Mesenchymal stem cell (in vitro differentiated cells and primary cell): ENCODE data around the gene USP35.

Experiments
- DNase-seq: peaks from one replicate; pipeline ENCODE4 v3.0.0-alpha.2; 2013
- H2AFZ ChIP-seq: one replicate; pipeline ENCODE4 v1.6.1; 2013; ENCODE audit warnings: low read depth, mild to moderate bottlenecking, control low read depth, inconsistent platforms, low read length, moderate library complexity
- H2AK5ac ChIP-seq: 2 replicates; pipeline ENCODE4 v1.6.1; 2013; ENCODE audit warnings: low read length, moderate library complexity, mild to moderate bottlenecking, inconsistent platforms; ENCODE audit not compliant: severe bottlenecking
- H2BK120ac ChIP-seq: one replicate; pipeline ENCODE4 v1.6.1; 2013; ENCODE audit warnings: low read depth, mild to moderate bottlenecking, inconsistent platforms, low read length, moderate library complexity
- H2BK12ac ChIP-seq, 2 experiments: one replicate each; pipeline ENCODE4 v1.6.1; 2013; ENCODE audit warnings: inconsistent platforms in 2 of 2, low read length in 2 of 2, mild to moderate bottlenecking in 2 of 2, moderate library complexity in 2 of 2, control low read depth in 1 of 2
- H2BK15ac ChIP-seq: one replicate; pipeline ENCODE4 v1.6.1; 2013; ENCODE audit warnings: mild to moderate bottlenecking, low read depth, inconsistent platforms; ENCODE audit not compliant: poor library complexity, severe bottlenecking
- H2BK5ac ChIP-seq: 2 replicates; pipeline ENCODE4 v1.6.1; 2013; ENCODE audit warnings: low read depth, mild to moderate bottlenecking, low read length, control low read depth, inconsistent platforms; ENCODE audit not compliant: poor library complexity, severe bottlenecking
- H3K14ac ChIP-seq, 2 experiments: one replicate each; pipeline ENCODE4 v1.6.1; 2013; ENCODE audit warnings: inconsistent platforms in 2 of 2, low read length in 2 of 2, control low read depth in 1 of 2, mild to moderate bottlenecking in 1 of 2, moderate library complexity in 1 of 2
- H3K18ac ChIP-seq, 2 experiments: one replicate each; pipeline ENCODE4 v1.6.1; 2013; ENCODE audit warnings: inconsistent platforms in 2 of 2, low read length in 2 of 2, control low read depth in 1 of 2, low read depth in 1 of 2, mild to moderate bottlenecking in 1 of 2
- H3K23ac ChIP-seq, 2 experiments: one replicate each; pipeline ENCODE4 v1.6.1; 2013; ENCODE audit warnings: inconsistent platforms in 2 of 2, low read length in 2 of 2, mild to moderate bottlenecking in 2 of 2, moderate library complexity in 2 of 2, control low read depth in 1 of 2
- H3K27ac ChIP-seq: 2 replicates; pipeline ENCODE4 v1.5.1; 2013; ENCODE audit warnings: mild to moderate bottlenecking, moderate library complexity, low read length, control low read depth, inconsistent platforms; ENCODE audit not compliant: poor library complexity, severe bottlenecking
- H3K27me3 ChIP-seq, 2 experiments: 2 replicates each; pipeline versions ENCODE4 v1.6.1 to v1.7.0; 2013; ENCODE audit warnings: low read length in 2 of 2, mild to moderate bottlenecking in 2 of 2, moderate library complexity in 2 of 2, control low read depth in 1 of 2, inconsistent platforms in 1 of 2; ENCODE audit not compliant: control insufficient read depth in 1 of 2, insufficient read depth in 1 of 2
- H3K36me3 ChIP-seq, 2 experiments: 2 replicates each; pipeline versions ENCODE4 v1.6.1 to v1.7.0; 2013; ENCODE audit warnings: low read length in 2 of 2, control low read depth in 1 of 2, inconsistent platforms in 1 of 2, low read depth in 1 of 2, mild to moderate bottlenecking in 1 of 2; ENCODE audit not compliant: insufficient read depth in 2 of 2, control insufficient read depth in 1 of 2
- H3K4ac ChIP-seq, 2 experiments: one replicate each; pipeline ENCODE4 v1.6.1; 2013; ENCODE audit warnings: inconsistent platforms in 2 of 2, low read length in 2 of 2, mild to moderate bottlenecking in 2 of 2, moderate library complexity in 2 of 2, control low read depth in 1 of 2, low read depth in 1 of 2
- H3K4me1 ChIP-seq: 2 replicates; pipeline ENCODE4 v1.6.1; 2013; ENCODE audit warnings: low read depth, low read length, control low read depth; ENCODE audit not compliant: control insufficient read depth, insufficient read depth
- H3K4me2 ChIP-seq: 2 replicates; pipeline ENCODE4 v1.6.1; 2013; ENCODE audit warnings: low read length, mild to moderate bottlenecking, inconsistent platforms; ENCODE audit not compliant: poor library complexity, severe bottlenecking
- H3K4me3 ChIP-seq, 2 experiments: 2 replicates each; pipeline versions ENCODE4 v1.5.1 to v1.7.0; 2013; ENCODE audit warnings: low read length in 2 of 2, mild to moderate bottlenecking in 2 of 2, control low read depth in 1 of 2, low read depth in 1 of 2; ENCODE audit not compliant: insufficient read depth in 1 of 2
- H3K79me1 ChIP-seq: replicated peaks from 2 replicates; pipeline ENCODE4 v1.6.1; 2013; ENCODE audit warnings: mild to moderate bottlenecking, control low read depth, low read length, inconsistent platforms; ENCODE audit not compliant: poor library complexity, severe bottlenecking
- H3K9ac ChIP-seq: 2 replicates; pipeline ENCODE4 v1.7.0; 2013; ENCODE audit warnings: mild to moderate bottlenecking, low read length, moderate library complexity
- H3K9me3 ChIP-seq: 2 replicates; pipeline ENCODE4 v1.7.0; 2013; ENCODE audit warnings: mild to moderate bottlenecking, low read length; ENCODE audit not compliant: control insufficient read depth
- H4K8ac ChIP-seq: one replicate; pipeline ENCODE4 v1.6.1; 2013; ENCODE audit warnings: inconsistent platforms, mild to moderate bottlenecking, low read length, moderate library complexity
- H4K91ac ChIP-seq: one replicate; pipeline ENCODE4 v1.6.1; 2013; ENCODE audit warnings: mild to moderate bottlenecking, low read length, inconsistent platforms
- WGBS: methylation state at CpG from one replicate; pipeline ENCODE4 v1.1.7; 2013; ENCODE audit warnings: mixed read lengths; 5-methylcytosine and 5-hydroxymethylcytosine counted together

Gene USP35

GRCh38 chr11:78150754-78151153 is 38.0 kb upstream of the USP35 start:
- no peak overlapping the region for H3K18ac ChIP-seq
- H3K4me1 ChIP-seq: no peaks in the 10 kb centered on the region
- H2BK5ac ChIP-seq: no peak overlapping the region

GRCh38 chr11:78151804-78152203 is 36.9 kb upstream of the USP35 start:
- Histone ChIP-seq H2AFZ (no peak overlapping the region), H3K4ac (no peak overlapping the region), H3K4me2 (no peak overlapping the region), H3K9me3 (no peaks in the 10 kb centered on the region), H2BK12ac (no peak overlapping the region), H3K27me3 (no peaks in the 10 kb centered on the region), H3K27ac (no peak overlapping the region), H4K8ac (no peak overlapping the region), H3K18ac (no peak overlapping the region), H3K23ac (no peak overlapping the region), H3K14ac (no peak overlapping the region), H2BK5ac (no peak overlapping the region), H3K4me1 (no peaks in the 10 kb centered on the region), H3K36me3 (peaks cover 0 to 8% of the 10 kb centered on the region in 2 experiments), H3K79me1 (no peaks in the 10 kb centered on the region), H2BK15ac (no peak overlapping the region), H3K9ac (no peak overlapping the region), H2BK120ac (no peak overlapping the region), H3K4me3 (no peak overlapping the region), H4K91ac (no peak overlapping the region), H2AK5ac (no peak overlapping the region)
- no peak for DNase-seq

More at GRCh38 chr11:78150754-78151153, 38.0 kb upstream of the USP35 start:
- DNase-seq: no peak
- Histone ChIP-seq H4K91ac (no peak overlapping the region), H2AFZ (no peak overlapping the region), H3K27ac (no peak overlapping the region), H4K8ac (no peak overlapping the region), H3K14ac (no peak overlapping the region), H3K36me3 (peaks cover 0 to 8% of the 10 kb centered on the region in 2 experiments), H3K4me3 (no peak overlapping the region), H3K79me1 (no peaks in the 10 kb centered on the region), H2BK15ac (no peak overlapping the region), H3K9ac (no peak overlapping the region), H2BK12ac (no peak overlapping the region), H3K4me2 (no peak overlapping the region), H3K9me3 (no peaks in the 10 kb centered on the region), H3K23ac (no peak overlapping the region), H2BK120ac (no peak overlapping the region), H2AK5ac (no peak overlapping the region), H3K27me3 (no peaks in the 10 kb centered on the region), H3K4ac (no peak overlapping the region)

DNA sequence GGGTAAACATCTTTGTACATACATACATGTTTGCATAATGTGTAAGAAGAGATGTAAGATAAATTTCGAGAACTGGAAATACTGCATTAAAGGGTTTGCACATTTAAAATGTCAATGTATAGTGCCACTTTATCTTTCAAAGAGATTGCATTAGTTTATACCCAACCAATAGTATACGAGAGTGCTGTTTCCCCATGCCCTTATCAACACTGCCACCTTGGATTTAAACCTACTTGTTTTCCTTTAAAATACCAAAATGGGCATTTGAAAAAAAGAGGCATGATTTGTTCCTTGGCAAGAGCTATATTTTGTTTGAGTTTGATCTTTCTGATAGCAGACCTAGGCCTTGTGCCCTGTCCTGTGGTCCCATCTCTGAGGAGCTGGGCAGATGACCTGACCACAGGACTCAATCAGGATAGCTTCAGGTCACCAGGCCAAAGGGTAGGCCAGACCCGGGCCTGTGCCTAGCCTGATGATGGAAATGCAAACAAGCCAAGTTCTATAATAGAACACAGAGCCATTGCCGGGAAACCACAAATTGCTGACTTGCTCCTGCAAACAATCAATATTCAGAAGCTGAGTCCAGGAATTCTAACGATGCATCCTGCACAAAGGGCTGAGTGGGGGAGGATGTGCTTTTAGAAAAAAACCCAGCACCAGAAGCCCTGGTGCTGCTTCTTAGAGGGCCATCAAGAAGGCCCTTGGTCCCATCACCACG is 32.4 kb upstream of the USP35 start:
- no peak overlapping the region for H2BK120ac ChIP-seq
- H3K36me3 ChIP-seq: peaks cover 0 to 5% of the 10 kb centered on the region in 2 experiments
- H4K91ac ChIP-seq: no peak overlapping the region
- H3K27ac ChIP-seq: no peak overlapping the region
- H3K4me3 ChIP-seq: no peak overlapping the region
- no peaks in the 10 kb centered on the region for H3K4me1 ChIP-seq
- H2AK5ac ChIP-seq: no peak overlapping the region
- H3K9ac ChIP-seq: no peak overlapping the region
- no peak overlapping the region for H2BK15ac ChIP-seq
- no peak overlapping the region for H3K4ac ChIP-seq
- no peak overlapping the region for H3K18ac ChIP-seq
- no peaks in the 10 kb centered on the region for H3K9me3 ChIP-seq
- H3K4me2 ChIP-seq: no peak overlapping the region
- H2BK5ac ChIP-seq: no peak overlapping the region
- peak overlapping the region; percentile 45 for H4K8ac ChIP-seq
- no peak overlapping the region for H3K23ac ChIP-seq
- no peak overlapping the region for H2BK12ac ChIP-seq
- H3K79me1 ChIP-seq: no peaks in the 10 kb centered on the region
- no peak overlapping the region for H2AFZ ChIP-seq
- no peak overlapping the region for H3K14ac ChIP-seq
- WGBS: 49% methylated on average over 5 of the region's 6 CpGs
- peak; percentile 18 for DNase-seq
- no peaks in the 10 kb centered on the region for H3K27me3 ChIP-seq

- Histone ChIP-seq H2BK12ac (peak overlapping the region in 1 of 2 experiments; percentile 49), H3K4ac (no peak overlapping the region), H3K4me3 (no peak overlapping the region), H3K4me2 (no peak overlapping the region), H3K9ac (no peak overlapping the region), H2BK120ac (no peak overlapping the region), H4K8ac (no peak overlapping the region), H3K36me3 (no peaks in the 10 kb centered on the region), H3K23ac (no peak overlapping the region), H3K79me1 (no peaks in the 10 kb centered on the region), H3K18ac (peak overlapping the region in 1 of 2 experiments; percentile 75), H4K91ac (no peak overlapping the region), H2AFZ (no peak overlapping the region), H3K4me1 (no peaks in the 10 kb centered on the region), H2AK5ac (no peak overlapping the region), H3K14ac (no peak overlapping the region), H2BK15ac (no peak overlapping the region), H3K27ac (no peak overlapping the region), H3K27me3 (no peaks in the 10 kb centered on the region), H2BK5ac (no peak overlapping the region), H3K9me3 (no peaks in the 10 kb centered on the region)
- WGBS: 87% methylated on average over 5 of the region's 6 CpGs
- peak; percentile 12 for DNase-seq
Measured at GRCh38 chr11:78158987-78159652, 29.6 kb upstream of the USP35 start.
